Measurements from ENCODE around the gene TMEM95.

Gene TMEM95

GRCh38 chr17:7355053-7355452 is at the start of gene TMEM95:
Gene TMEM95 (plus strand): TSS chr17:7355156. CDS start chr17:7355205, 49 bp downstream.
- DNase-seq (ENCODE audit: extremely low spot score, insufficient read length, low read depth) = no peak
- FAIRE-seq = no peak

- peak; percentile 99 for FAIRE-seq
- peak; percentile 89 for DNase-seq (ENCODE audit: extremely low spot score, insufficient read length, low read depth)
These were observed 47.9 kb upstream of the TMEM95 start, which contains the start of gene EIF5A for GRCh38 chr17:7306911-7307685. Gene EIF5A (plus strand): TSS chr17:7307628. CDS start chr17:7309636, 2,008 bp downstream.

GRCh38 chr17:7307686-7308624 is 47.0 kb upstream of the TMEM95 start:
- DNase-seq (ENCODE audit: extremely low spot score, insufficient read length, low read depth) (no peak), FAIRE-seq (no peak)

- peak; percentile 92 for FAIRE-seq
- DNase-seq (ENCODE audit: extremely low spot score, insufficient read length, low read depth) = no peak
These were observed 46.1 kb upstream of the TMEM95 start for GRCh38 chr17:7308625-7309433.

- DNase-seq (ENCODE audit: extremely low spot score, insufficient read length, low read depth) = no peak
- no peak for FAIRE-seq
These were observed 45.3 kb upstream of the TMEM95 start for GRCh38 chr17:7309628-7310027.

GRCh38 chr17:7311110-7311705 is 43.7 kb upstream of the TMEM95 start:
- no peak for FAIRE-seq
- no peak for DNase-seq (ENCODE audit: extremely low spot score, insufficient read length, low read depth)

GRCh38 chr17:7312432-7313087 is 42.4 kb upstream of the TMEM95 start:
- FAIRE-seq (no peak), DNase-seq (ENCODE audit: extremely low spot score, insufficient read length, low read depth) (no peak)

GRCh38 chr17:7313088-7313889 is 41.7 kb upstream of the TMEM95 start:
- no peak for FAIRE-seq
- DNase-seq (ENCODE audit: extremely low spot score, insufficient read length, low read depth) = no peak

- no peak for FAIRE-seq
- DNase-seq (ENCODE audit: extremely low spot score, insufficient read length, low read depth) = no peak
These were observed 40.9 kb upstream of the TMEM95 start for GRCh38 chr17:7313890-7314718.

GRCh38 chr17:7314719-7315569 is 40.0 kb upstream of the TMEM95 start, which contains the start of gene GPS2:
Gene GPS2 (minus strand): TSS chr17:7315360. CDS start chr17:7315052, 308 bp downstream.
- peak; percentile 85 for FAIRE-seq
- peak; percentile 81 for DNase-seq (ENCODE audit: extremely low spot score, insufficient read length, low read depth)

GRCh38 chr17:7315570-7316235 is 39.3 kb upstream of the TMEM95 start:
- no peak for FAIRE-seq
- DNase-seq (ENCODE audit: extremely low spot score, insufficient read length, low read depth) = no peak

- FAIRE-seq (no peak), DNase-seq (ENCODE audit: extremely low spot score, insufficient read length, low read depth) (no peak)
These were observed 37.7 kb upstream of the TMEM95 start for GRCh38 chr17:7317161-7317803.

GRCh38 chr17:7318121-7318860 is 36.7 kb upstream of the TMEM95 start:
- FAIRE-seq (no peak), DNase-seq (ENCODE audit: extremely low spot score, insufficient read length, low read depth) (no peak)

GRCh38 chr17:7321466-7321865 is 33.5 kb upstream of the TMEM95 start:
- DNase-seq (ENCODE audit: extremely low spot score, insufficient read length, low read depth) = no peak
- no peak for FAIRE-seq

All from GM18507 (cell line).